ENCODE results near the gene G6PC3. TPM values are rescaled to one million over a fixed set of nuclear protein-coding genes. Genes with fewer than 3 reads are reported as not detected.
"Not testable (repeated sequence)": the region's sequence is repeated elsewhere in the genome, so short reads cannot be mapped to it uniquely, and the experiment has no call there.

The G6PC3 gene
- total RNA-seq, 2 experiments from 2014 or later, result 18.7 to 18.8 TPM

DNA sequence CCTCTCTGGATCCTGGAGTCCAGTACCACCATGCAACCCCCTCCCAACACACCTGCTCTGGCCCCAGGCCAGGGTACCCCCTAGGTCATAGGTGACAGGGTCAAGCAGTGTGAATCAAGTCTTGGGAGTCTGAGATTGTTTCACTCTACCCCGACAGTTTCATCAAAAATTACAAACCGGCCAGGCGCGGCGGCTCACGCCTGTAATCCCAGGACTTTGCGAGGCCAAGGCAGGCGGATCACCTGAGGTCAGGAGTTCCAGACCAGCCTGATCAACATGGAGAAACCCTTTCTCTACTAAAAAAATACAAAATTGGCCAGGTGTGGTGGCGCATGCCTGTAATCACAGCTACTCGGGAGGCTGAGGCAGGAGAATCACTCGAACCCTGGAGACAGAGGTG, 49.7 kb downstream of the G6PC3 start:
- not testable (repeated sequence) for DNase-seq; H3K27ac Mint-ChIP-seq; H3K27me3 Mint-ChIP-seq; H3K36me3 Mint-ChIP-seq; H3K9me3 Mint-ChIP-seq; ATAC-seq (ENCODE audit: low read depth); H3K4me3 Mint-ChIP-seq
- POLR2A ChIA-PET, result interaction anchor here (0.7 to 0.9 kb wide), 3 partner anchors 9 to 197 kb away, joined by 3 to 5 read pairs (median 4); no protein-coding TSS in a partner anchor
- H3K4me1 Mint-ChIP-seq, result peaks cover 12% of the 10 kb centered on the region

- DNase-seq (no peak), ATAC-seq (ENCODE audit: low read depth) (no peak)
- H3K4me1 Mint-ChIP-seq, result peaks cover 12% of the 10 kb centered on the region
- POLR2A ChIA-PET, result interaction anchor here (0.7 to 0.9 kb wide), 2 partner anchors 8 to 19 kb away, joined by 4 to 5 read pairs; no protein-coding TSS in a partner anchor
- H3K36me3 Mint-ChIP-seq, result no peaks in the 10 kb centered on the region
- H3K27ac Mint-ChIP-seq, result no peak overlapping the region
- no peak overlapping the region for H3K4me3 Mint-ChIP-seq
- H3K9me3 Mint-ChIP-seq, result no peaks in the 10 kb centered on the region
- H3K27me3 Mint-ChIP-seq, result peaks cover 8% of the 10 kb centered on the region
Measured at GRCh38 chr17:44120851-44121605, 50.5 kb downstream of the G6PC3 start.

DNA sequence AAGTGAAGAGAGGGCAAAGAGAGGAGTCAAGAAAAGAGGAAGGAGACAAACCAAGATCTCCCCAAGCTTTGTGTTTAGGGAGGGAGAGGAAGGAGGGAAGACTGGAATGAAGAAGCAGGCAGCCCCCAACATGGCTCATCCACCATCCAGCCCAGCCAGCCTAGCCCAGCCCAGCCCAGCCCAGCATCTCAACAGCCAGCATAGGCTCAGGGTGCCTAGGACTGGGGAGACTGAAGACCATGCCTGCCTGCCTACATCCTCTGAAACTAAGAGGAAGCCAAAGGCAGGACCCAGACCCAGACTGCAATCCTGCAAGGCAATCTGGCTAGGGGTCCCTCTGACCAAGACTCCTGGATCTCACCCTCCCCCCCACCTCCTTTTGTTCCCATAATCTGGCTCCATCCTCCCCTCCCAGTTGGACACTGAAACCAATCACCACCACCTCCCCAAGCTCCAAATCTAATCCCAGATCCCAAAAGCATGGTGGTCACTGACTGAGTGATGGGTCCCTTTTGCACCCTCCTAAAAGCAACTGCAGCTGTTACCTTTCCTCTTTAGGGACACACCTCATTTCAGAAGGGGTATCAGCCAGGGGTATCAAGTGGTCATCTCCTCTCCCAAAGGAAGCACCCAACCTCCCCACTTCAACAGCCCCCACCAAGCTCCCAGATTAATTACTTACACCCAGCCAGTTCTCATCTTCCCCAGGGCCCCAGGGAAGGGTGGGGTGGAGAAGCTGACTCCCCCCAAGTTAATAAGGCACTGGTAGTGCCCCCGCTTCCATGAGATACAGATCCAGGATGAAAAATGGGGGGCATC, 51.7 kb downstream of the G6PC3 start:
- peak overlapping the region; percentile 94 for H3K4me3 Mint-ChIP-seq
- POLR2A ChIA-PET, result interaction anchor here (1.0 to 2.5 kb wide), 9 partner anchors 9 to 107 kb away, joined by 3 to 17 read pairs (median 4); partner anchors contain the start of genes ATXN7L3, G6PC3, LSM12 and TMEM101
- no peaks in the 10 kb centered on the region for H3K9me3 Mint-ChIP-seq
- H3K27ac Mint-ChIP-seq, result peak overlapping the region; percentile 89
- DNase-seq (no peak), ATAC-seq (ENCODE audit: low read depth) (no peak)
- no peaks in the 10 kb centered on the region for H3K36me3 Mint-ChIP-seq
- peaks cover 12% of the 10 kb centered on the region for H3K4me1 Mint-ChIP-seq
- H3K27me3 Mint-ChIP-seq, result peaks cover 8% of the 10 kb centered on the region

DNA sequence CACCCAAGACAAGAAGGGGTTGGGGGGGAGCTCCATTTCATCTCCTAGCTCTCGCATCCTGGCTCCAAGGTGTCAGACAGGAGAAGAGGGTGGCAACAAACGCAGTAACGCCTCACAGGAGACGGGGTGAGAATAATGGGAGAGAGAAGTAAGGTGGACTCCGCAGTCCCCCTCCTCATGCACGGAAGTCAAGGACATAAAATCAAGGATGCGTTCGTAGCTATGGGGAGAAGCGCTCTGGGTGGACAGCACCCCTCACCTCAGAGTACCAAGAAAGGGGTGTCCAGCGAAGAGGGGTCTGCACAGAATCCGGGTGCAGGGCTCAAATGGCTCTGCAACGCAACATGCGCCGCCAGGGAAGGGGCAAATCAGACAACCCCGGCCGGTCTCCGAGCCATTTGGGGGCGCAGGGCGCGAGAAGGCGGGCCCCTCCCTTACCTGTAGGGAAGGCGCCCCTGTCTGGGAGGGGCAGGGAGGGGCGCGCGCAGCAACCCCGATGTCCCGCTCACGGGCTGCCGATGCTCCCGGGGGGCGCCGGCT, 52.4 kb downstream of the G6PC3 start:
- POLR2A ChIA-PET, result interaction anchor here (0.9 to 2.5 kb wide), 12 partner anchors 10 to 108 kb away, joined by 3 to 17 read pairs (median 4); partner anchors contain the start of genes ATXN7L3, G6PC3, LSM12 and TMEM101
- ATAC-seq (ENCODE audit: low read depth), result no peak
- Mint-ChIP-seq H3K4me3 (peak overlapping the region; percentile 94), H3K36me3 (no peaks in the 10 kb centered on the region), H3K9me3 (no peaks in the 10 kb centered on the region), H3K27me3 (peaks cover 8% of the 10 kb centered on the region), H3K27ac (peak overlapping the region; percentile 89), H3K4me1 (peaks cover 12% of the 10 kb centered on the region)
- no peak for DNase-seq

DNA sequence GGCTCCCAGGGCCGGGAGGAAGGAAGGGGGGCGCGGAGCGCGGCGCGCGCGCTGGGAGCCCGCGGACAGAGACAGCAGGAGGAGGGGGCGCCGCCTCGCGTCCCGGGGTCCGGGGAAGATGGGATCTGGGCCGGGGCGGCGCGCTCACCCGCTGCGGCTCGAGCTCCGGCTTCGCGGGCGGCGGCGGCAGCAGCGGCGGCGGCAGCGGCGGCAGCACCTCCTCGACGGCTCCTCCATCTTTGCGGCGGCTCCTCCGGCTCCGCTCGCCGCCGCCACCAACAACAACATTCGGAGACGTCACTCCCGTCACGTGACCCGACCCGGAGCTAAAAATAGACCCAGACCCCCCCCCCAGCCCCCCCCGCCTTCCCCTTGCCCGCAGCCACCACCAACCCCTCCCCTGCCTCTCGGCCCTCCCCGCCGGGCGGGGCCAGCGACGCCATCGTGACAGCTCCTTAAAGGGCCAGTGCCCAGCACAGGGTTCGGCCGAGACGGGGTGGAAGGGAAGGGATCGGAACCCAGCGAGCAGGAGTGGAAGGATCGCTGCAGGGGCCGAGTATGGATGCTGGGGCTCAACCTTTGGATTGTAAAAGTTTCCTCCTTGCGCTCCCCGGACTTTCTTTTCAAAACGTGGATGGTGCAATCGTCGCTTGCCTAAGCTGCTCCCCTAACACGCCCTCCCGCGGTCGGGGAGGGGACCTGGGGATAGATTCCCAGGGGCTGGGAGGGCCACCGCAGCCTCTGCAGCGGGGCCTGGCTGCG, 53.0 kb downstream of the G6PC3 start, which contains the start of gene HDAC5:
HDAC5 (minus strand) TSS at position 286 of the 762 bp plus-strand sequence. CDS start 6,126 bp downstream, outside the sequence.
- Mint-ChIP-seq H3K27me3 (peaks cover 8% of the 10 kb centered on the region), H3K36me3 (no peaks in the 10 kb centered on the region), H3K4me1 (peaks cover 12% of the 10 kb centered on the region), H3K9me3 (no peaks in the 10 kb centered on the region), H3K27ac (peak within 1 kb of the TSS; percentile 98), H3K4me3 (peak within 1 kb of the TSS; percentile 94)
- DNase-seq (peak; percentile 94), ATAC-seq (ENCODE audit: low read depth) (peak; percentile 94)
- POLR2A ChIA-PET, result interaction anchor here (0.9 to 2.5 kb wide), 13 partner anchors 11 to 204 kb away, joined by 3 to 17 read pairs (median 4); partner anchors contain the start of genes G6PC3, LSM12, TMEM101 and TMUB2

DNA sequence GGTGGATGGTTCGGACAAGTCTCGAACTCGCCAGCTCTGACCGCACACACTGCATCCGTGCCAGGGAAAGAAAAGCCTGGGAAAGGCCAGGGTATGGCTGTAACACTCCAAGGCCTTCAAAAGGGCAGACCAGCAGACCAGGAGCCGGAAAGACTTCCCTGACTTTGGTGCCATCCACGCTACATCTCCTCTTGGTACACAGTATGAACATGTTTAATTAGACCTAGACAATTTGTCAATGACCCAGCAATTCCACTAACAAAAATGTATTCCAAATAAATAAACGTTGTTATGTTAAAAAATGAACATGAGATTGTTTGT, 53.5 kb downstream of the G6PC3 start:
- H3K9me3 Mint-ChIP-seq, result no peaks in the 10 kb centered on the region
- DNase-seq (no peak), ATAC-seq (ENCODE audit: low read depth) (no peak)
- POLR2A ChIA-PET, result interaction anchor here (0.9 to 2.5 kb wide), 10 partner anchors 13 to 203 kb away, joined by 3 to 17 read pairs (median 4); partner anchors contain the start of genes G6PC3, LSM12, TMEM101 and TMUB2
- H3K4me3 Mint-ChIP-seq, result peak overlapping the region; percentile 94
- H3K27ac Mint-ChIP-seq, result peak overlapping the region; percentile 98
- H3K4me1 Mint-ChIP-seq, result peaks cover 12% of the 10 kb centered on the region
- H3K36me3 Mint-ChIP-seq, result no peaks in the 10 kb centered on the region
- peaks cover 8% of the 10 kb centered on the region for H3K27me3 Mint-ChIP-seq

Other genes starting within 250 kb of the G6PC3 start
- under 1 TPM in 1 of 2 experiments, not detected in 1; 0.11 TPM for gene MPP3, start 237.6 kb upstream of the G6PC3 start, total RNA-seq
- gene CD300LG, start 223.6 kb upstream of the G6PC3 start, total RNA-seq, result not detected
- gene MPP2, start 163.2 kb upstream of the G6PC3 start, total RNA-seq, result 1 to 10 TPM; 2.3 to 3.1 TPM
- not detected for gene PPY, start 128.3 kb upstream of the G6PC3 start, total RNA-seq
- not detected for gene PYY, start 116.8 kb upstream of the G6PC3 start, total RNA-seq
- gene NAGS, start 66.1 kb upstream of the G6PC3 start, total RNA-seq, result 1 to 10 TPM; 1.4 TPM
- gene TMEM101, start 55.8 kb upstream of the G6PC3 start, total RNA-seq, result 10 to 100 TPM; 30.3 to 31.7 TPM
- gene LSM12, start 4.1 kb upstream of the G6PC3 start, total RNA-seq, result 10 to 100 TPM; 46.9 to 51.4 TPM
- gene HDAC5, start 52.9 kb downstream of the G6PC3 start, total RNA-seq, result 10 to 100 TPM; 46.2 to 48.4 TPM
- 10 to 100 TPM; 13.2 to 14.3 TPM for gene HROB, start 71.2 kb downstream of the G6PC3 start, total RNA-seq
- under 1 TPM; 0.19 to 0.51 TPM for gene ASB16, start 100.0 kb downstream of the G6PC3 start, total RNA-seq
- 10 to 100 TPM; 38.3 to 42.5 TPM for gene TMUB2, start 116.2 kb downstream of the G6PC3 start, total RNA-seq
- gene ATXN7L3, start 129.1 kb downstream of the G6PC3 start, total RNA-seq, result 100 to 1,000 TPM; 116 TPM
- 100 to 1,000 TPM; 183 to 200 TPM for gene UBTF, start 148.9 kb downstream of the G6PC3 start, total RNA-seq
- not detected for gene SLC4A1, start 197.4 kb downstream of the G6PC3 start, total RNA-seq
- under 1 TPM in 1 of 2 experiments, not detected in 1; 0.50 TPM for gene RUNDC3A, start 237.9 kb downstream of the G6PC3 start, total RNA-seq